GF-D8 (cell line): ENCODE data around the gene YJU2.

Experiments
- DNase-seq: peaks from one replicate; lab custom pipeline; 2025; lab: John Stamatoyannopoulos, UW

YJU2 gene

DNA sequence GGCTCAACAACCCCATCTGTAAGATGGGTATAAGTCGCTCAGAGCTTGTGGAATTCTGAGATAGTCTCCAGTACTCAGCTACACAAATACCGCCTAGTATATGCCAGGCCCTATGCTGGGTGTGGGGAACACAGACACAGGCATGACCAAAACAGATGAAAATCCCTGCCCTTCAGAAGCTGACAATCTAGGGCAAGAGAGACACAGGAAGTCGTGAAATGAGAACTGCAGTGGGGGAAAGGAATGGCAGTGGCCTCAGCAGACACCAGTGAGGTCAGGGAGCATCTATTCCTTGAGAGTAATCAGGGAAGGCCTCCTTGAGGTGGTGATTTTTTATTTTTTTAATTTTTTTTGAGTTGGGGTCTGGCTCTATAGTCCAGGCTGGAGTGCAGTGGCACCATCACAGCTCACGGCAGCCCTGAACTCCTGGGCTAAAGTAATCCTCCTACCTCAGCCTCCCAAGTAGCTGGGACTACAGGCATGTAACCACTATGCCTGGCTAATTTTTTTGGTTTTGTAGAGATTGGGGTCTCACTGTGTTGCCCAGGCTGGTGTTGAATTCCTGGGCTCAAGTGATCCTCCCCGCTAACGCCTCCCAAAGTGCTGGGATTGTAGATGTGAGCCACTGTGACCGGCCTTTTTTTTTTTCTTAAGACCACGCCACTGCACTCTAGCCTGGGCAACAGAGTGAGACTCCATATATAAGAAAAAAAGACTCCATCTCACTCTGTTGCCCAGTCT lies 52.1 kb downstream of the YJU2 start:
- DNase-seq: no peak

DNA sequence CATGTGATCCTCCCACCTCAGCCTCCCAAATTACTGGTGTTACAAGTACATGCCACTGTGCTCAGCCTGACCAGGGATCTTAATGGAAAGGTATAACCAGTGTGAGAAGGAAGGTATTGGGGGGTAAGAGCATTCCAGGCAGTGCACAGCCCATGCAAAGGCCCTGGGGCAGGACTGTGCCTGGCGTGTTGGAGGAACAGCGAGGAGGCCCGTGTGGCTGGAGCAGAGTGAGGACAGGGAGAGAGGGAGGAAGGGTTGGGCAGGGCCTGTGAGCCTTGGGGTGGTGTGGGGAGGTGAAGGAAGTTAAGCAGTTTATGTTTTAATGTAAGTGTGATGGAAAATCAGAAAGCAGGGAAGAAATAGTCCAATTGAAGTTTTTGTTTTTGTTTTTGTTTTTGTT lies 53.7 kb downstream of the YJU2 start:
- no peak for DNase-seq

DNA sequence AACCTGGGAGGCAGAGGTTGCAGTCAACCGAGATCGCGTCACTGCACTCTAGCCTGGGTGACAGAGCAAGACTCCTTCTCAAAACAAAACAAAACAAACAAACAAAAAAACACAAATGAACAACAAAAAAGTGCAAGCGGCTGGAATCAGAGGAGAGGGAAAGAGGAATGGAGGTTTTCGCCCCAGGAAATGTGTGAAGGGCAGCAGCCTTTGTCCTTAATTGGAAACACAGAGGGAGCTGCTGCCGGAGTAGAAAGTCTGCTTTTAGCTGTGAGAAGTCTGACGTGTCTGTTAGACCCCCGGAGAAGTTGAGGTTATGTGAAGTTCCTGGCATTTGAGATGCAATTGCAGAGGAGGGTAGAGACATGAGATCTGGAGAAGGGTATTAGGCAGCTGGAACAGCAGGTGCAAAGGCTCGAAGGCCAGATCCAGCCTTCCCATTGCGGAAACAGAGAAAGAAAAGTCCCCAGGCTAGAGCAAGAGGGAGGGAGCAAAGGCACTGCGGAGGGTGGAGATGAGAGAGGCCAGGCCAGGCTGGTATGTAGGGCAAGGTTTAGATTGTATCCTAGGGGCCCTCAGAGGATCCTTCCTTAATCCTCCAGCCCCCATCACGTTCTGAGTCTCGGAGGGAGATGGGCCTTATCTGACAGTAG lies 54.8 kb downstream of the YJU2 start:
- DNase-seq: no peak

DNA sequence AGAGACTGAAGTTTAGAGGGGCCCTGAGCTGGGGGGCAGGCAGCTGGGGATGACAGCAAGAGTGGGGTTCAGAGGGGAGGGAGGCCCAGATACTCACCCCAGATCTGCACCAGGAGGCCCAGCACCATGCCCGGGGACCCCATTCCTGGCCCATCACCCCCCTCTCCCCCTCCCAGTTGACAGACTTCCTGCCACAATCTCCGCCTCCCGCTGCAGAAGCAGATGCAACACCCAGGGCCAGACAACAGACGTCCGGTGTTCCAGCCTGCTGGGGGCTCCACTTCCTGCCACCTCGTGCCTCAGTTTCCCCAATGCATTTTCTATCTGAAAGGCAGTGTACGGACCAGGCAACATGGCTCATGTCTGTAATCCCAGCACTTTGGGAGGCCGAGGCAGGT lies 55.4 kb downstream of the YJU2 start, which contains the start of gene TMIGD2:
Gene TMIGD2, minus strand, starts transcription at position 147 of the 398 bp plus-strand sequence. Its CDS starts 4 bp downstream, at position 143.
- no peak for DNase-seq

DNA sequence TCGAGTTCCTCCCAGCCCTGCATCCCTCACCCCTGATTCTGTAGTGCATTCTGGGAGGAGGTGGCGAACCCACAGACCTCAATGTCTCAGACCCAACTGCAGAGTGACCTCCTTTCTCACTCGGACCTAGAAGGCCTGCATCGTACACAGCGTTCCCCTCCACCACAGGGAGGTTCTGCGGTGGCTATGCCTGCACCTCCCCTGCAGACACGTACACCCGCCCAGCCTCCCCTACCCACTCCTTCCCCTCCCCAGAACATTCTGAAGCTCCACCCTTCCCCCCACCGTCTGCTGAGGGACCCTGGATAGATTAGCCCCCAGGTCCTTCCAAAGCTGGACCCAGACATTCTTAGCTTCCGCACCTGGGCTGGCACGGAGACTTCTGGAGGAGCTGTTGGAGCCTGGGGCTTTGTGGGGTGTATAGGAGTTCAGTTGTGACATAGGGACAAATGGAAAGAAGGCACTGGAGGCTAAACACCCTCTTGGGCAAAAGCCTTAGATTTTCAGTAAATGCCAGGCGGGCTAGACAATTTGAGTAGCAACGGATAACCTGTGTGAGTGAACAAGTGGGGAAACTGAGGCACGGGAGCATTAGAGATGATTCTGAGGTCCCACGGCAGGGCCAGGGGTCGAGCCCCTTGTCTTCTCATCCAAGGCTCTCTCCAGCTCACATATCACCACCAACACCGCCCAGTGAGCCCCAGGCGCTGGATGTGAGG lies 57.1 kb downstream of the YJU2 start:
- no peak for DNase-seq

DNA sequence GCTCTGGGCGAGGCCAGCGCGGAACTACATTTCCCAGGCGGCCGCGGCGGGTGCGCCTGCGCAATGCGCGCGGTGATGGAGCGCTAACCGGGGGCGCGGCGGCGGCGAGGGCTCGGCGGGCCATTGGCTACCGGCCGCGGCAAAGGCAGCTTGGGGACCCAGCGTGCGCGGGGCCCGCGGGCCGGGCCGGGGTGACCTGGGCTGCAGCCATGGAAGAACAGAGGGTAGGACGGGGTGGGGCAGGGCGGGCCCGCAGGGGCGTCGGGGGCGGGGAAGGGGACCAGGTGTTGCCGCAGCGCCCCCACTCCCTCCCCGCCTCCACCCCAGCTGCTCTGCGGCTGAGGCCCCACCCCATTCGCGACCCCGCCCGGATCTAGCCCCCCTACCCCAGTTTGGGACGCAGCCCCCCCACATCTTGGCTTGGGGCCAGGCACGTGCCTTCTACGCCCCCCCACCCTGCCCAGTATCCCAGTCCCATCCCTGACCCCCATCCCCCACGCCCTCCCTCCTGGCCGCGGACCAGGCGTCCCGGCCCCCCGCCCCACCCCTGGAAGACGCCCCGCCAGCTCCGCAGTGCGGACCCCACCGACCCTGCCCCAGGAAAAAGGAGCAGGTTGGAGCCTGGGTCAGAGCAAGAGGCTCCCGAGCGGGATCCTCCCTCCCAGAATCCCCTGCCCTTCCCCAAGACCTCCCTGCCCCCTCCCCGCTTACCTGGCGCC lies 57.8 kb downstream of the YJU2 start, which contains the start of gene FSD1:
Gene FSD1, plus strand, starts transcription at position 61 of the 719 bp plus-strand sequence. Its CDS starts 149 bp downstream, at position 210.
- no peak for DNase-seq

DNA sequence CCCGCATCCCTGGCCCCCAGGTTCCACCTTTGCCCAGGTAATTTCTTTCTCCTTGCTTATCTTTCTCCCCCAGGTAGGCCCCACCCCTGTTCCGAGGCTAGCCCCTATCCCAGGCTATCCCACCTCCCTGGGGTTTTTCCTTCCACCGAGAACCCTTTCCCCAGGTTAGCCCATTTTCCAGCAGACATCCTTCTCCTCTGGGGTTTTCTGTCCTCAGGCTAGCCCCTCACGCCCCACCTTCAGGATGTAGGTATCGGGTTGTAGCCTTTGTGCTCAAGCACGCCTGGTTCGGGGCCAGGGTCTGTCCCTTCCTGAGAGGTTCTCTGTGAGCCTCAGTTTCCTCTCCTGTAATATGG lies 58.4 kb downstream of the YJU2 start:
- no peak for DNase-seq

DNA sequence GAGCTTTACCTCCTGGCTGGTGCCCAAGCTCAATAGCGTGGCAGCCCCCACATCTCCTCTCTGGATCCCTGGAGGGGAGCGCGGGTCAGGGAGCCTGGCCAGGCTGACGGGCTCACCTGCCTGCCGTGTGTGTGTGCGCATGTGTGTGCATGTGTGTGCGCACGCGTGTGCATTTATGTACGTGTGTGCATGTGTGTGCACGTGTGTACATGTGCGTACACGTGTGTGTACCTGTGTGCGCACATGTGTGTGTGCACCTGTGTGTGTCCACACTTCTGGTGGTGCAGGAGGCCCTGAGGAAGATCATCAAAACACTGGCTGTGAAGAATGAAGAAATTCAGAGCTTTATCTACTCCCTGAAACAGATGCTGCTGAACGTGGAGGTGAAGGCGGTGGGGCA lies 58.8 kb downstream of the YJU2 start:
- no peak for DNase-seq

DNA sequence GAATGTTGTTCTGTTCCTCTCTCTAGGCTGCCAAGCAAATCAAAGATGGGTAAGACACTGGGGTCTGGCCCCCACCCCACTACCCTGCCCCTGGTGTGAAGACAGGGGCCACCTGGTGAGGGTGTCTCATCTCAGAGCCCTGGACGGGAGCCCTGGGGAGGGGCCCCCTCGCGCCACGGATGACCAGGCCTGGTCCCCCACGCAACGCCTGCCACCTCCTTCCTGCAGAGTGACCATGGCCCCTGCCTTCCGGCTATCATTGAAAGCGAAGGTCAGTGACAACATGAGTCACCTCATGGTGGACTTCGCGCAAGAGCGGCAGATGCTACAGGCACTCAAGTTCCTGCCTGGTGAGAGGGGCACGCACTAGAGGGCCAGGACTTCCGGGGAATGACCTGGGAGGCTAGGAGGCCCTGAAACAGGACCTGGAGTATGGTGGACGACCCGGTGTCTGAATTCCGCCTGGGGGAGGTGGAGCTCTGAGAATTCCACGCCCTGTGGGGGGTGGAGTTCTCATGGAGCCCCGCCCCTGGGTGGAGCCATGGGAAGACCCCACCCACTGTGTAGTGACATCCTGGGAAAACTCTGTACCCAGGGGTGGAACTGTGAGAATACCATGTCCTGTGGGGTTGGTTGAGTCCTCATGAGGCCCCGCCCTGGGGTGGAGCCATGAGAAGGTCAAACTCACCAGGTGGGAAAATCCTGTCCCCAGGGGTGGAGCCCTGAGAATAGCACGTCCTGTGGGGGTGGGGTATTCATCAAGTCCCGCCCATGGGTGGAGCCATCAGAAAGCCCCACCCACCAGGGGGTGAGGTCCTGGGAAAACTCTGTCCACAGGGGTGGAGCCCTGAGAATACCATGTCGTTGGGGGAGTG lies 63.6 kb downstream of the YJU2 start:
- DNase-seq: no peak

DNA sequence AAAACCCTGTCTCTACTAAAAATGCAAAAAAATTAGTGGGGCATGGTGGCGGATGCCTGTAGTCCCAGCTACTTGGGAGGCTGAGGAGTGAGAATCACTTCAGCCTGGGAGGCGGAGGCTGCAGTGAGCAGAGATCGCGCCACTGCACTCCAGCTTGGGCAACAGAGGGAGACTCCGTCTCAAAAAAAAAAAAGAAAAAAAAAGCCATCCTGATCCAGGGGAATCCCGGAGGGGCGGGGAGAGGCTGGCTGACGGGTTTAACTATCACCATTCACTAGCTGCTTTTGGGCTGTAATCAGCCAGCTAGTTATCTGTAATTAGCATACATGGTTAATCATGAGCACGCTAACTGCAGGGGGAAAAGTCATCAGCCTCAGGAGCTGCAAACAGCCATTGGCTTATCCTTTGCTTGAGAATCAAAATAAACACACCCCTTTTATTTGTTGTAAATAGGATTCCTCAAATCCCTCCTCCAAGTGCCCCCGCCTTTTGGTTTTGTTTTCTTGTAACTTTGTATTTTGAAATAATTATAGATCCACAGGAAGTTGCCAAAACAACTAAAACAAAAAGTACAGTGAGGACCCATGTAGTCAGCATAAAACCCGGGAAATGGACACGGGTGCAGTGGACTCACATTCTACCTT lies 67.1 kb downstream of the YJU2 start:
- no peak for DNase-seq

DNA sequence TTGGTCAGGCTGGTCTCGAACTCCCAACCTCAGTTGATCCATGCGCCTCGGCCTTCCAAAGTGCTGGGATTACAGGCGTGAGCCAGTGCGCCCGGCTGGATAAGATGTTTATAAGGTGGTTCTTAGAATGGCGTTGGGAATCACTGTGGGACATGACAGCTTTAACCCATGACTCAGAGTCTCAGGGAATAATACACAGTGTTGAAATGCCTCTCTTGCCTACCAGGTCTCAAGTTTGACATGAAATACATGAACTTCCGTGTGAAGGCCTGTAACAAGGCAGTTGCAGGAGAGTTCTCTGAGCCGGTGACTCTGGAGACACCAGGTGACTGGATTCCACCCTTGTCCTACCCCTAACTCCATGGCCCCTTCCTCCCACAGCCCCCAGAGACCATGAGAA lies 70.1 kb downstream of the YJU2 start:
- DNase-seq: no peak

DNA sequence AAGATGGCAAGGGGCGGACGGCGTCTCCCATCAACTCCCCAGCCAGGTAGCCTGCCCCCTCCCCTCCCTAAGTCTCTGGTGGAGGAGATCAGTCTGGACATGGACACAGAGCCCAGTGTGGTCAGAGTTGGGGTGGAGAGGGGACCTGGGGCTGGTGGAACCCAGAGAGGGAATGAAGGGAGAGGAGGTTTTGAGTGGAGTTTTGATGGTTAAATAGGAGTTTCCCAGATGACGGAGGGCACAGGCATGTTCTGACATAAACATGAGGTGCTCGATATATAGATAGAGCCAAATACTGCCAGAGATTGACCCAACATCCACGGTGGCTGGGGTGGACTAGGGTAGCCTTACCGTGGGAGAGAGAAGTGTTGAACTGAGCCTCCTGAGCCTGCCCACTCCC lies 71.6 kb downstream of the YJU2 start:
- no peak for DNase-seq
